SJSA1 (cell line): ENCODE results near the gene DNLZ. TPM values are rescaled to one million over a fixed set of nuclear protein-coding genes. Genes with fewer than 3 reads are reported as not detected.

Experiments
- DNase-seq, 2 experiments: peaks; one replicate each; pipeline ENCODE4 v3.0.0-alpha.2; 2015 to 2020; ENCODE audit warnings: low spot score in 2 of 2, low read depth in 1 of 2
- H3K27ac ChIP-seq: fragments of 250-450 bp; sonication (Bioruptor Pico); 2 replicates; pipeline ENCODE4 v1.5.1; 2020; ENCODE audit warnings: mild to moderate bottlenecking, moderate library complexity
- H3K27me3 ChIP-seq: fragments of 250-450 bp; sonication (Bioruptor Pico); replicated peaks from 2 replicates; pipeline ENCODE4 v1.5.1; 2020; ENCODE audit warnings: mild to moderate bottlenecking, moderate library complexity
- H3K36me3 ChIP-seq: fragments of 250-450 bp; sonication (Bioruptor Pico); 2 replicates; pipeline ENCODE4 v1.5.1; 2020; ENCODE audit warnings: mild to moderate bottlenecking
- H3K4me1 ChIP-seq: fragments of 250-450 bp; sonication (Bioruptor Pico); replicated peaks from 2 replicates; pipeline ENCODE4 v1.6.1; 2021; ENCODE audit warnings: mild to moderate bottlenecking
- H3K4me3 ChIP-seq: fragments of 250-450 bp; sonication (Bioruptor Pico); 2 replicates; pipeline ENCODE4 v1.5.1; 2020; ENCODE audit warnings: mild to moderate bottlenecking
- H3K9me3 ChIP-seq: fragments of 250-450 bp; sonication (Bioruptor Pico); replicated peaks from 2 replicates; pipeline ENCODE4 v1.5.1; 2020; ENCODE audit warnings: mild to moderate bottlenecking
- total RNA-seq: library from RNA; depleted of rRNA; stranded (reverse); fragments of >200 nt; shearing (Covaris generic); gene quantifications from 2 replicates; pipeline ENCODE4 v1.2.3, GENCODE V29; 2014

DNLZ gene
- total RNA-seq, 1 experiment from 2014 or later = 43.0 TPM

GRCh38 chr9:136366826-136367225, 3.3 kb upstream of the DNLZ start:
- DNase-seq = no peak
- peaks cover 18% of the 10 kb centered on the region for H3K36me3 ChIP-seq
- H3K27me3 ChIP-seq = no peaks in the 10 kb centered on the region
- H3K9me3 ChIP-seq = peaks cover 7% of the 10 kb centered on the region
- H3K4me3 ChIP-seq = no peak overlapping the region
- H3K27ac ChIP-seq = no peak overlapping the region
- peaks cover 22% of the 10 kb centered on the region for H3K4me1 ChIP-seq

GRCh38 chr9:136365775-136366222, 2.3 kb upstream of the DNLZ start:
- Histone ChIP-seq H3K36me3 (peaks cover 21% of the 10 kb centered on the region), H3K9me3 (peaks cover 7% of the 10 kb centered on the region), H3K4me1 (peaks cover 32% of the 10 kb centered on the region), H3K27me3 (no peaks in the 10 kb centered on the region), H3K4me3 (no peak overlapping the region), H3K27ac (no peak overlapping the region)
- no peak for DNase-seq

- Histone ChIP-seq H3K4me1 (peaks cover 38% of the 10 kb centered on the region), H3K9me3 (peaks cover 7% of the 10 kb centered on the region), H3K36me3 (peaks cover 27% of the 10 kb centered on the region), H3K4me3 (no peak overlapping the region), H3K27ac (no peak overlapping the region), H3K27me3 (no peaks in the 10 kb centered on the region)
- DNase-seq = no peak
Observed at GRCh38 chr9:136364942-136365774, 1.6 kb upstream of the DNLZ start.

GRCh38 chr9:136363949-136364748, 605 bp upstream of the DNLZ start:
- peak overlapping the region; percentile 100 for H3K4me3 ChIP-seq
- peaks cover 48% of the 10 kb centered on the region for H3K4me1 ChIP-seq
- DNase-seq = no peak

GRCh38 chr9:136362450-136362784, 1.1 kb downstream of the DNLZ start:
- peaks cover 53% of the 10 kb centered on the region for H3K36me3 ChIP-seq
- peaks cover 7% of the 10 kb centered on the region for H3K9me3 ChIP-seq
- no peaks in the 10 kb centered on the region for H3K27me3 ChIP-seq
- no peak for DNase-seq
- no peak overlapping the region for H3K4me3 ChIP-seq
- H3K4me1 ChIP-seq = peaks cover 51% of the 10 kb centered on the region
- H3K27ac ChIP-seq = no peak overlapping the region

More at GRCh38 chr9:136363949-136364748, 605 bp upstream of the DNLZ start:
- Histone ChIP-seq H3K27me3 (no peaks in the 10 kb centered on the region), H3K27ac (no peak overlapping the region), H3K36me3 (peaks cover 36% of the 10 kb centered on the region), H3K9me3 (peaks cover 7% of the 10 kb centered on the region)

GRCh38 chr9:136361754-136362449, 1.6 kb downstream of the DNLZ start:
- Histone ChIP-seq H3K4me3 (no peak overlapping the region), H3K9me3 (peaks cover 7% of the 10 kb centered on the region), H3K4me1 (peaks cover 51% of the 10 kb centered on the region), H3K27me3 (no peaks in the 10 kb centered on the region), H3K36me3 (peaks cover 58% of the 10 kb centered on the region), H3K27ac (peak overlapping the region; percentile 92)
- DNase-seq = no peak

GRCh38 chr9:136361047-136361753, 2.3 kb downstream of the DNLZ start:
- Histone ChIP-seq H3K4me1 (peaks cover 51% of the 10 kb centered on the region), H3K36me3 (peaks cover 65% of the 10 kb centered on the region), H3K27ac (peak overlapping the region; percentile 92), H3K4me3 (no peak overlapping the region; the same call in 1 of the 2 replicates), H3K27me3 (no peaks in the 10 kb centered on the region), H3K9me3 (peaks cover 7% of the 10 kb centered on the region)
- peak; percentile 88 to 93 for DNase-seq

- Histone ChIP-seq H3K4me3 (no peak overlapping the region), H3K9me3 (peaks cover 7% of the 10 kb centered on the region), H3K27ac (peak overlapping the region; percentile 92), H3K4me1 (peaks cover 54% of the 10 kb centered on the region), H3K36me3 (peaks cover 73% of the 10 kb centered on the region), H3K27me3 (no peaks in the 10 kb centered on the region)
- no peak for DNase-seq
Observed at GRCh38 chr9:136359774-136360718, 3.5 kb downstream of the DNLZ start.

GRCh38 chr9:136358888-136359287, 4.7 kb downstream of the DNLZ start:
- no peak for DNase-seq
- Histone ChIP-seq H3K27ac (no peak overlapping the region), H3K4me1 (peaks cover 61% of the 10 kb centered on the region)

GRCh38 chr9:136358016-136358415, 5.5 kb downstream of the DNLZ start:
- no peak overlapping the region for H3K27ac ChIP-seq
- no peaks in the 10 kb centered on the region for H3K9me3 ChIP-seq
- no peaks in the 10 kb centered on the region for H3K27me3 ChIP-seq
- peaks cover 60% of the 10 kb centered on the region for H3K4me1 ChIP-seq
- H3K36me3 ChIP-seq = peaks cover 82% of the 10 kb centered on the region
- no peak for DNase-seq
- no peak overlapping the region for H3K4me3 ChIP-seq

More at GRCh38 chr9:136358888-136359287, 4.7 kb downstream of the DNLZ start:
- Histone ChIP-seq H3K27me3 (no peaks in the 10 kb centered on the region), H3K9me3 (peaks cover 7% of the 10 kb centered on the region), H3K36me3 (peaks cover 80% of the 10 kb centered on the region), H3K4me3 (no peak overlapping the region)

- Histone ChIP-seq H3K4me1 (peaks cover 52% of the 10 kb centered on the region), H3K27ac (no peak overlapping the region), H3K4me3 (no peak overlapping the region), H3K27me3 (no peaks in the 10 kb centered on the region), H3K9me3 (no peaks in the 10 kb centered on the region), H3K36me3 (peaks cover 82% of the 10 kb centered on the region)
- no peak for DNase-seq
Observed at GRCh38 chr9:136357202-136357725, 6.3 kb downstream of the DNLZ start.
